Trophoblast cell (in vitro differentiated cells and primary cell): ENCODE measurements around the gene PSMD13. TPM values are rescaled to one million over a fixed set of nuclear protein-coding genes. Genes with fewer than 3 reads are reported as not detected.
"Not testable (repeated sequence)": the region's sequence is repeated elsewhere in the genome, so short reads cannot be mapped to it uniquely, and the experiment has no call there.

Experiments
- DNase-seq, 2 donors: peaks; one replicate each; pipeline ENCODE4 v3.0.0-alpha.2; 2016
- H2AFZ ChIP-seq: 2 replicates; pipeline ENCODE4 v1.6.1; 2013; ENCODE audit warnings: low read length, moderate library complexity, mild to moderate bottlenecking; ENCODE audit not compliant: insufficient read depth, poor library complexity
- H2AK5ac ChIP-seq: 2 replicates; pipeline ENCODE4 v1.6.1; 2013; ENCODE audit warnings: mild to moderate bottlenecking, low read length
- H2BK120ac ChIP-seq: 2 replicates; pipeline ENCODE4 v1.6.1; 2013; ENCODE audit warnings: low read length, mild to moderate bottlenecking, moderate library complexity; ENCODE audit not compliant: insufficient read depth, poor library complexity
- H2BK12ac ChIP-seq: 2 replicates; pipeline ENCODE4 v1.6.1; 2013; ENCODE audit warnings: mild to moderate bottlenecking, low read length, moderate library complexity
- H2BK5ac ChIP-seq: 2 replicates; pipeline ENCODE4 v1.6.1; 2013; ENCODE audit warnings: low read length, low read depth, moderate library complexity, mild to moderate bottlenecking; ENCODE audit not compliant: poor library complexity
- H3K14ac ChIP-seq: 2 replicates; pipeline ENCODE4 v1.6.1; 2013; ENCODE audit warnings: mild to moderate bottlenecking, low read length
- H3K18ac ChIP-seq: 2 replicates; pipeline ENCODE4 v1.6.1; 2013; ENCODE audit warnings: mild to moderate bottlenecking, low read length
- H3K23ac ChIP-seq: 2 replicates; pipeline ENCODE4 v1.6.1; 2013; ENCODE audit warnings: low read length
- H3K27ac ChIP-seq: 2 replicates; pipeline ENCODE4 v1.5.1; 2013; ENCODE audit warnings: low read depth, mild to moderate bottlenecking, inconsistent platforms, low read length, moderate library complexity
- H3K27me3 ChIP-seq: 2 replicates; pipeline ENCODE4 v1.6.1; 2013; ENCODE audit warnings: inconsistent platforms, mild to moderate bottlenecking, low read length, moderate library complexity; ENCODE audit not compliant: insufficient read depth
- H3K36me3 ChIP-seq, 2 experiments: 1 replicate in 1 of 2; 2 replicates in 1 of 2; pipeline ENCODE4 v1.6.1; 2013; ENCODE audit warnings: low read length in 2 of 2, mild to moderate bottlenecking in 2 of 2, moderate library complexity in 1 of 2; ENCODE audit not compliant: insufficient read depth in 2 of 2, control insufficient read depth in 1 of 2
- H3K4ac ChIP-seq: 2 replicates; pipeline ENCODE4 v1.6.1; 2013; ENCODE audit warnings: low read depth, mild to moderate bottlenecking, low read length, moderate library complexity
- H3K4me1 ChIP-seq, 2 experiments: 1 replicate in 1 of 2; 2 replicates in 1 of 2; pipeline ENCODE4 v1.6.1; 2013; ENCODE audit warnings: low read length in 2 of 2, mild to moderate bottlenecking in 2 of 2, moderate library complexity in 1 of 2; ENCODE audit not compliant: insufficient read depth in 2 of 2, control insufficient read depth in 1 of 2
- H3K4me2 ChIP-seq: 2 replicates; pipeline ENCODE4 v1.6.1; 2013; ENCODE audit warnings: inconsistent platforms, mild to moderate bottlenecking, low read length, moderate library complexity
- H3K4me3 ChIP-seq: 2 replicates; pipeline ENCODE4 v1.5.1; 2013; ENCODE audit warnings: mild to moderate bottlenecking, low read depth, low read length, inconsistent platforms
- H3K79me1 ChIP-seq: one replicate; pipeline ENCODE4 v1.6.1; 2013; ENCODE audit warnings: low read length
- H3K79me2 ChIP-seq: 2 replicates; pipeline ENCODE4 v1.6.1; 2013; ENCODE audit warnings: low read length, mild to moderate bottlenecking; ENCODE audit not compliant: control insufficient read depth, insufficient read depth, poor library complexity
- H3K9ac ChIP-seq: 2 replicates; pipeline ENCODE4 v1.6.1; 2013; ENCODE audit warnings: mild to moderate bottlenecking, low read length
- H3K9me3 ChIP-seq: 2 replicates; pipeline ENCODE4 v1.6.1; 2013; ENCODE audit warnings: low read depth, mild to moderate bottlenecking, control low read depth, inconsistent platforms, low read length; ENCODE audit not compliant: insufficient read depth
- H4K12ac ChIP-seq: 2 replicates; pipeline ENCODE4 v1.6.1; 2013; ENCODE audit warnings: low read depth, mild to moderate bottlenecking, low read length, moderate library complexity
- H4K8ac ChIP-seq: 2 replicates; pipeline ENCODE4 v1.6.1; 2013; ENCODE audit warnings: low read depth, mild to moderate bottlenecking, low read length, moderate library complexity
- H4K91ac ChIP-seq: one replicate; pipeline ENCODE4 v1.6.1; 2013; ENCODE audit warnings: low read depth, mild to moderate bottlenecking, low read length, moderate library complexity
- WGBS: extraction: QIAGEN DNeasy Blood & Tissue Kit; methylation state at CpG from one replicate; pipeline ENCODE4 v1.1.7; 2013; ENCODE audit warnings: missing lambda C conversion rate; ENCODE audit not compliant: insufficient read length, insufficient coverage; ENCODE audit errors: extremely low coverage; 5-methylcytosine and 5-hydroxymethylcytosine counted together
- polyA plus RNA-seq: library from polyadenylated mRNA; stranded (reverse); fragments of 200-250 nt; gene quantifications from 2 replicates; pipeline ENCODE4 v1.2.3, GENCODE V29; 2013

The PSMD13 gene
- polyA plus RNA-seq, result 94.6 and 95.0 TPM in 2 replicates

GRCh38 chr11:236774-237767, at the start of gene PSMD13:
TSS of gene PSMD13 (plus strand) at chr11:236976. CDS start at chr11:237050, 74 bp downstream.
- peak within 1 kb of the TSS; percentile 82 for H3K23ac ChIP-seq
- H2AFZ ChIP-seq, result peak within 1 kb of the TSS; percentile 99
- H3K14ac ChIP-seq, result peak within 1 kb of the TSS; percentile 100
- H3K9me3 ChIP-seq, result no peaks in the 10 kb centered on the region
- peak within 1 kb of the TSS; percentile 98 for H4K8ac ChIP-seq
- peak within 1 kb of the TSS; percentile 95 for H4K91ac ChIP-seq
- peaks cover 13% of the 10 kb centered on the region for H3K79me2 ChIP-seq
- H2AK5ac ChIP-seq, result peak within 1 kb of the TSS; percentile 82
- H3K4me2 ChIP-seq, result peak within 1 kb of the TSS; percentile 100
- peak within 1 kb of the TSS; percentile 5 for H2BK12ac ChIP-seq
- peaks cover 11% of the 10 kb centered on the region for H3K79me1 ChIP-seq
- H3K9ac ChIP-seq, result peak within 1 kb of the TSS; percentile 95
- H2BK5ac ChIP-seq, result peak within 1 kb of the TSS; percentile 92
- H3K4me1 ChIP-seq, result peaks cover 0 to 6% of the 10 kb centered on the region in 2 experiments
- WGBS, result no CpG with 5 or more reads among the region's 62 CpGs
- peak within 1 kb of the TSS; percentile 96 for H3K4ac ChIP-seq
- H3K27ac ChIP-seq, result peak within 1 kb of the TSS; percentile 98
- DNase-seq, result peak; percentile 79 to 88
- peak within 1 kb of the TSS; percentile 99 for H3K4me3 ChIP-seq
- peak within 1 kb of the TSS; percentile 96 for H2BK120ac ChIP-seq
- H3K18ac ChIP-seq, result peak within 1 kb of the TSS; percentile 99
- peaks cover 11 to 16% of the 10 kb centered on the region in 2 experiments for H3K36me3 ChIP-seq
- H3K27me3 ChIP-seq, result no peaks in the 10 kb centered on the region
- H4K12ac ChIP-seq, result peak within 1 kb of the TSS; percentile 96

GRCh38 chr11:189200-189783, 47.5 kb upstream of the PSMD13 start:
- not testable (repeated sequence) for H3K27ac ChIP-seq, H3K36me3 ChIP-seq, H4K91ac ChIP-seq, H3K4me1 ChIP-seq, H2BK12ac ChIP-seq, H4K8ac ChIP-seq, H3K18ac ChIP-seq, H3K79me2 ChIP-seq, H2BK120ac ChIP-seq, H3K4ac ChIP-seq, H3K27me3 ChIP-seq, H3K14ac ChIP-seq, H3K9ac ChIP-seq, H3K9me3 ChIP-seq, H3K4me3 ChIP-seq, H2AK5ac ChIP-seq, H2BK5ac ChIP-seq, H4K12ac ChIP-seq, H3K79me1 ChIP-seq, H3K23ac ChIP-seq, H3K4me2 ChIP-seq, H2AFZ ChIP-seq
- no CpG with 5 or more reads among the region's 55 CpGs for WGBS
- peak; percentile 94 to 95 for DNase-seq

- not testable (repeated sequence) for H2AFZ ChIP-seq, H4K91ac ChIP-seq, H3K36me3 ChIP-seq, H3K79me2 ChIP-seq, H3K9ac ChIP-seq, H4K8ac ChIP-seq, H3K18ac ChIP-seq, H2AK5ac ChIP-seq, H3K27me3 ChIP-seq, H3K4me2 ChIP-seq, H3K4ac ChIP-seq, H3K79me1 ChIP-seq, H3K9me3 ChIP-seq, H2BK120ac ChIP-seq, H3K23ac ChIP-seq, H3K14ac ChIP-seq, H3K4me3 ChIP-seq, H2BK12ac ChIP-seq, H3K4me1 ChIP-seq, DNase-seq, H3K27ac ChIP-seq, H2BK5ac ChIP-seq, H4K12ac ChIP-seq
- no CpG with 5 or more reads among the region's 25 CpGs for WGBS
Observed at GRCh38 chr11:189843-190311, 46.9 kb upstream of the PSMD13 start.

GRCh38 chr11:190546-190945, 46.2 kb upstream of the PSMD13 start:
- H3K79me2 ChIP-seq, H4K12ac ChIP-seq, H3K27ac ChIP-seq, DNase-seq, H3K4me3 ChIP-seq, H2AFZ ChIP-seq, H3K18ac ChIP-seq, H3K36me3 ChIP-seq, H2BK120ac ChIP-seq, H3K4me1 ChIP-seq, H4K8ac ChIP-seq, H3K27me3 ChIP-seq, H2BK5ac ChIP-seq, H3K9ac ChIP-seq, H4K91ac ChIP-seq, H3K79me1 ChIP-seq, H3K14ac ChIP-seq, H2BK12ac ChIP-seq, H3K9me3 ChIP-seq, H2AK5ac ChIP-seq, H3K4me2 ChIP-seq, H3K4ac ChIP-seq, H3K23ac ChIP-seq: not testable (repeated sequence)
- WGBS, result no CpG with 5 or more reads among the region's 5 CpGs
